K562 (cell line): Measurements from ENCODE around the gene PCID2. TPM values are rescaled to one million over a fixed set of nuclear protein-coding genes. Genes with fewer than 3 reads are reported as not detected.

Source experiments
- ATAC-seq: fragments of 200-7000 bp; cut with Tn5 transposase; 3 replicates; pipeline ENCODE4 v1.9.1; 2020; ENCODE audit warnings: moderate library complexity
- BruUV-seq: library from RNA; stranded (reverse); fragments of 400-500 nt; replicated peaks from 2 replicates; lab custom pipeline; 2021; lab: Mats Ljungman, UMichigan
- CTCF ChIA-PET: fragments of 300-600 bp; formaldehyde crosslinking; extraction: SDS; loops from one replicate; lab custom pipeline; 2021; ENCODE audit warnings: low intra/inter-chr PET ratio; lab: Yijun Ruan, JAX
- POLR2A ChIA-PET: fragments of 300-600, 350-650 bp; sonication (Branson Sonifier 250); formaldehyde crosslinking; extraction: SDS; loops from one replicate; lab custom pipeline; 2021; ENCODE audit warnings: antibody characterized with exemption, inconsistent platforms; lab: Yijun Ruan, JAX
- DNase-seq, 4 experiments: peaks; one replicate each; pipeline versions ENCODE4 v3.0.0 to v3.0.0-alpha.2; 2011 to 2018; ENCODE audit warnings: low spot score in 3 of 4, mixed read lengths in 3 of 4; ENCODE audit errors: extremely low read depth in 1 of 4
- FAIRE-seq: peaks from 2 replicates; lab custom pipeline; 2011; peaks lifted over from hg19 to GRCh38; lab: Jason Lieb, UNC
- H2AFZ ChIP-seq: 2 replicates; pipeline ENCODE4 v1.6.0; 2011; ENCODE audit warnings: low read depth, low read length, control low read depth, inconsistent platforms
- H3K27ac ChIP-seq: fragments of 200-600 bp; 3 replicates; pipeline ENCODE4 v1.8.0; 2011; ENCODE audit warnings: low read depth, mild to moderate bottlenecking, control low read depth, inconsistent platforms, low read length, moderate library complexity, mixed read lengths; ENCODE audit errors: extremely low read depth
- H3K27me3 ChIP-seq, 2 experiments: fragments of 300-600 bp in 1 of 2; 2 replicates in 1 of 2; 3 replicates in 1 of 2; pipeline versions ENCODE4 v1.6.0 to v1.8.0; 2011; ENCODE audit warnings: inconsistent platforms in 2 of 2, low read length in 2 of 2, mild to moderate bottlenecking in 1 of 2, mixed read lengths in 1 of 2, moderate library complexity in 1 of 2; ENCODE audit not compliant: control insufficient read depth in 2 of 2, insufficient read depth in 2 of 2
- H3K36me3 ChIP-seq: fragments of 300-600 bp; 3 replicates; pipeline ENCODE4 v1.8.0; 2011; ENCODE audit warnings: mild to moderate bottlenecking, low read length, inconsistent platforms; ENCODE audit not compliant: control insufficient read depth, insufficient read depth
- H3K4me1 ChIP-seq, 2 experiments: fragments of 200-600 bp in 1 of 2; replicated peaks in 1 of 2; 2 replicates in 1 of 2; 3 replicates in 1 of 2; pipeline versions ENCODE4 v1.5.1 to v1.8.0; 2011; ENCODE audit warnings: inconsistent platforms in 2 of 2, low read length in 2 of 2, mild to moderate bottlenecking in 1 of 2, mixed read lengths in 1 of 2, moderate library complexity in 1 of 2; ENCODE audit not compliant: control insufficient read depth in 2 of 2, insufficient read depth in 2 of 2
- H3K4me2 ChIP-seq: 2 replicates; pipeline ENCODE4 v1.6.1; 2011; ENCODE audit warnings: low read length, control low read depth, inconsistent platforms, mixed read lengths; ENCODE audit not compliant: insufficient read depth
- H3K4me3 ChIP-seq: fragments of 200-600 bp; sonication (generic), shearing (Covaris generic); 2 replicates; pipeline ENCODE4 v1.5.1; 2016; ENCODE audit warnings: control low read depth, inconsistent platforms
- H3K79me2 ChIP-seq: fragments of 200-600 bp; 3 replicates; pipeline ENCODE4 v1.8.0; 2011; ENCODE audit warnings: low read length, inconsistent platforms; ENCODE audit not compliant: control insufficient read depth, insufficient read depth
- H3K9ac ChIP-seq, 2 experiments: 2 replicates each; pipeline versions ENCODE4 v1.6.0 to v1.6.1; 2011; ENCODE audit warnings: low read depth in 2 of 2, low read length in 2 of 2, control low read depth in 1 of 2, inconsistent platforms in 1 of 2, mild to moderate bottlenecking in 1 of 2, mixed read lengths in 1 of 2; ENCODE audit not compliant: insufficient read depth in 1 of 2
- H3K9me1 ChIP-seq: one replicate; pipeline ENCODE4 v1.6.0; 2011; ENCODE audit warnings: inconsistent platforms, mild to moderate bottlenecking, low read length, moderate library complexity; ENCODE audit not compliant: control insufficient read depth, insufficient read depth
- H3K9me3 ChIP-seq: replicated peaks from 2 replicates; pipeline ENCODE4 v1.5.1; 2011; ENCODE audit warnings: low read depth, low read length, inconsistent platforms; ENCODE audit not compliant: control insufficient read depth, insufficient read depth
- H4K20me1 ChIP-seq: replicated peaks from 2 replicates; pipeline ENCODE4 v1.6.1; 2011; ENCODE audit warnings: low read length, inconsistent platforms, mixed read lengths; ENCODE audit not compliant: control insufficient read depth, insufficient read depth
- HSF4 ChIP-seq: fragments of 250-450 bp; sonication (Bioruptor Pico); IDR thresholded peaks from 2 replicates; pipeline ENCODE4 v2.1.2; 2022; ENCODE audit warnings: mild to moderate bottlenecking, moderate library complexity, borderline replicate concordance
- IFI16 ChIP-seq: fragments of 250-450 bp; sonication (Bioruptor Pico); IDR thresholded peaks from 2 replicates; pipeline ENCODE4 v2.1.2; 2022; ENCODE audit warnings: mild to moderate bottlenecking, inconsistent platforms
- RAD21 ChIP-seq, 2 experiments: fragments of 250-450 bp in 1 of 2; fragments of 450-650 bp in 1 of 2; sonication (Bioruptor Pico) in 1 of 2; formaldehyde crosslinking in 1 of 2; IDR thresholded peaks in 1 of 2; conservative IDR thresholded peaks in 1 of 2; 2 replicates each; pipeline versions ENCODE4 v1.4.0 to v1.8.0; 2020 to 2022; ENCODE audit warnings: mild to moderate bottlenecking in 2 of 2, moderate library complexity in 1 of 2
- SRSF7 ChIP-seq: fragments of 200-400 bp; formaldehyde crosslinking; optimal IDR thresholded peaks from 2 replicates; pipeline ENCODE3; 2017; ENCODE audit warnings: mild to moderate bottlenecking, low read depth, low read length
- ZNF121 ChIP-seq: sonication (generic); formaldehyde crosslinking; conservative IDR thresholded peaks from 2 replicates; pipeline ENCODE4 v1.8.0; 2022; ENCODE audit warnings: missing genetic modification reagents
- ZNF140 ChIP-seq: fragments of 250-450 bp; sonication (Bioruptor Pico); IDR thresholded peaks from 2 replicates; pipeline ENCODE4 v1.8.0; 2021; ENCODE audit warnings: moderate library complexity, mild to moderate bottlenecking, inconsistent platforms
- WGBS: fragments of 100-300 bp; shearing (Covaris generic); methylation state at CpG from one replicate; pipeline ENCODE4 v1.1.6; 2016; ENCODE audit warnings: low coverage, mixed read lengths; ENCODE audit not compliant: insufficient coverage; ENCODE audit errors: missing lambda C conversion rate; 5-methylcytosine and 5-hydroxymethylcytosine counted together
- in situ Hi-C: fragments of 300-500 bp; cut with MboI; formaldehyde crosslinking; loops from 4 replicates; pipeline ENCODE4 v1.15.0; 2018; ENCODE audit warnings: inconsistent platforms, mixed read lengths
- intact Hi-C: fragments of 100-400 bp; cut with micrococcal nuclease; formaldehyde crosslinking; loops from 2 replicates; pipeline ENCODE4 v1.14.2; 2022
- polyA plus RNA-seq, 8 experiments: library from polyadenylated mRNA; depleted of rRNA in 4 of 8; stranded (reverse) in 5 of 8; unstranded in 3 of 8; fragments of >200 nt; fragmentation: Nextera tagmentation in 2 of 8; fragmentation: Illumina TruSeq in 1 of 8; extraction: Ambion mirVana in 2 of 8; extraction: Trizol in 1 of 8; gene quantifications; 2 replicates each; pipeline versions ENCODE4 v1.2.1 to v1.2.3, GENCODE V29; 2011 to 2014; ENCODE audit warnings: inconsistent platforms in 1 of 8, missing spikeins in 1 of 8
- total RNA-seq, 7 experiments: library from RNA; depleted of rRNA in 6 of 7; stranded (reverse); fragments of >200 nt in 6 of 7; fragmentation: Illumina TruSeq in 2 of 7; extraction: Trizol in 2 of 7; gene quantifications; 2 replicates each; pipeline versions ENCODE4 v1.2.1 to v1.2.3, GENCODE V29; 2011 to 2021; ENCODE audit warnings: low replicate concordance in 1 of 7
- TF ChIP-seq, protein P1 (sequence below): fragments of 450-650 bp; formaldehyde crosslinking; IDR thresholded peaks from 2 replicates; pipeline ENCODE4 v1.4.0; 2020; ENCODE audit warnings: mild to moderate bottlenecking, moderate library complexity

Gene PCID2
- total and polyA plus RNA-seq, 9 of the 15 experiments (the other 6 are each of a cell fraction or from before 2014, with no cell fraction given) = 39.6 to 117 (median 59.6) TPM

DNA sequence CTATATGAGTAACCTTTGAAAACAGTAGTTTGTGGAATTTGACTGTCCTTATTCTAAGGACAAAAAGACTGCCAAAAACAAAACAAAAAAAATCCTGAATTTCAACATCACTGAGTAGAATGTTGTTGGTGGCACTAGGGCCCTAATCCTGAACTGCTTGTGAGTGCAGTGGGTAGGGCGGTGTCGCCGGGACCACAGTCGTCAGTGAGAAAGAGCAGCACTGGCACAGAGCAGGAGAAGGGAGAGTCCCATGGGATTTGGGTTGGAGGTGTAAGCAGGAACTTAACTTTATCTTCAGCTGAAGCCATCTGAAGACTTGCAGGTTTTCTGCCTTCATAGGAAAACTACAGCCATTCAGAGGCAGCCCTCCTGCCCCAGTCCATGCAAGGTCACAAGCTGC lies 5.6 kb downstream of the PCID2 start (continued):
- TF ChIP-seq IFI16 (CRISPR knock-in tag) (no peak), SRSF7 (no peak), ZNF121 (CRISPR knock-in tag) (no peak), HSF4 (CRISPR knock-in tag) (no peak), ZNF140 (CRISPR knock-in tag) (no peak)
- TF ChIP-seq, all 486 proteins: peak for 0

DNA sequence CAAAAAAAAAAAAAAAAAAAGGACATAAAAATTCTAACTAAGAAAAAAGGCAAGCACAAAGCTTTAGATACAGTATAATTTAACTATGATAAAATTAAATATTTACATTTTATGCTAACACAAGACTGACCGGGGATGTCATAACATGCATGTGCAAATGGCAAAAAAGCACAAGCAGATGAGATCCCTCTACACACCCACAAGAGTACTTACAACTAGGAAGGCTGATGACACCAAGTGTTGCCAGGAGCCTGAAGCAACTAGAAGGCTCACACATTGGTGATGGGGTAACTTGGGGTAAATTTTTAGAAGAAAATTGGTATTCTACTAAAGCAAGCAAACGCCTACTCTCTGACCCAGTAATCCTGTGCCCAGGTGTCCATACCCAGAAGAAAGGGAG lies 6.7 kb downstream of the PCID2 start:
- Histone ChIP-seq H3K9ac (no peak overlapping the region), H3K9me3 (no peaks in the 10 kb centered on the region), H3K4me2 (no peak overlapping the region), H3K4me1 (peaks cover 15% of the 10 kb centered on the region in 2 experiments; a peak in 4 of 5 replicates), H3K27me3 (no peaks in the 10 kb centered on the region), H3K27ac (no peak overlapping the region; the same call in 2 of the 3 replicates), H4K20me1 (peaks cover 12% of the 10 kb centered on the region; the same call in 1 of the 2 replicates), H3K4me3 (no peak overlapping the region), H3K36me3 (peaks cover 91% of the 10 kb centered on the region), H2AFZ (no peak overlapping the region), H3K79me2 (peaks cover 71% of the 10 kb centered on the region), H3K9me1 (peaks cover 5% of the 10 kb centered on the region)
- TF ChIP-seq, protein P1, sequence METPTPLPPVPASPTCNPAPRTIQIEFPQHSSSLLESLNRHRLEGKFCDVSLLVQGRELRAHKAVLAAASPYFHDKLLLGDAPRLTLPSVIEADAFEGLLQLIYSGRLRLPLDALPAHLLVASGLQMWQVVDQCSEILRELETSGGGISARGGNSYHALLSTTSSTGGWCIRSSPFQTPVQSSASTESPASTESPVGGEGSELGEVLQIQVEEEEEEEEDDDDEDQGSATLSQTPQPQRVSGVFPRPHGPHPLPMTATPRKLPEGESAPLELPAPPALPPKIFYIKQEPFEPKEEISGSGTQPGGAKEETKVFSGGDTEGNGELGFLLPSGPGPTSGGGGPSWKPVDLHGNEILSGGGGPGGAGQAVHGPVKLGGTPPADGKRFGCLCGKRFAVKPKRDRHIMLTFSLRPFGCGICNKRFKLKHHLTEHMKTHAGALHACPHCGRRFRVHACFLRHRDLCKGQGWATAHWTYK (CRISPR knock-in tag) = no peak
- no peak for TF ChIP-seq RAD21 (CRISPR knock-in tag; conservative IDR thresholded peaks at IDR 0.05 in 1 of 2, IDR thresholded peaks at IDR 0.05 in 1 of 2)
- ChIA-PET CTCF (no interaction called here), POLR2A (no interaction called here)
- FAIRE-seq = no peak
- 94% methylated on average over 2 of the region's 2 CpGs for WGBS
- BruUV-seq = no TSS peak
- DNase-seq = no peak
- no peak for ATAC-seq
- intact Hi-C loops = loop anchor here (10.0 kb wide), 1 partner anchor 193 kb away; no protein-coding TSS in a partner anchor
- in situ Hi-C loops = no loop called here
